WTC11 (cell line): Measurements from ENCODE around the gene PLSCR4. TPM values are rescaled to one million over a fixed set of nuclear protein-coding genes. Genes with fewer than 3 reads are reported as not detected.
"Not testable (repeated sequence)": the region's sequence is repeated elsewhere in the genome, so short reads cannot be mapped to it uniquely, and the experiment has no call there.

Experiments
- ATAC-seq: fragments of 200-7000 bp; cut with Tn5 transposase; 2 replicates; pipeline ENCODE4 v1.10.0; 2021; ENCODE audit warnings: mild to moderate bottlenecking, moderate library complexity
- CTCF ChIA-PET: fragments of 300-600 bp; sonication (Branson Sonifier 250); formaldehyde crosslinking; loops from one replicate; lab custom pipeline; 2021; ENCODE audit warnings: antibody characterized with exemption; lab: Charles Lee
- POLR2A ChIA-PET: fragments of 350-600 bp; sonication (Branson Sonifier 250); formaldehyde crosslinking; loops from one replicate; lab custom pipeline; 2021; ENCODE audit warnings: antibody characterized with exemption; lab: Charles Lee
- DNase-seq: peaks from one replicate; pipeline ENCODE4 v3.0.0; 2021; ENCODE audit warnings: low spot score
- H3K27ac Mint-ChIP-seq: 2 replicates; pipeline ENCODE4 v1.8.0; 2021; ENCODE audit warnings: mixed read lengths
- H3K27me3 Mint-ChIP-seq: 2 replicates; pipeline ENCODE4 v1.8.0; 2021; ENCODE audit warnings: low read depth, mild to moderate bottlenecking, moderate library complexity, mixed read lengths
- H3K36me3 Mint-ChIP-seq: 2 replicates; pipeline ENCODE4 v1.8.0; 2021; ENCODE audit warnings: mixed read lengths
- H3K4me1 Mint-ChIP-seq: 2 replicates; pipeline ENCODE4 v1.8.0; 2022; ENCODE audit warnings: mixed read lengths
- H3K4me3 Mint-ChIP-seq: 2 replicates; pipeline ENCODE4 v1.8.0; 2021; ENCODE audit warnings: mild to moderate bottlenecking, moderate library complexity, mixed read lengths
- H3K9me3 Mint-ChIP-seq: 2 replicates; pipeline ENCODE4 v1.8.0; 2021; ENCODE audit warnings: mixed read lengths
- NFATC4 ChIP-seq: fragments of 250-450 bp; sonication (Bioruptor Pico); IDR thresholded peaks from 2 replicates; pipeline ENCODE4 v1.9.0; 2021; ENCODE audit warnings: mild to moderate bottlenecking
- SMAD3 ChIP-seq: sonication (generic); formaldehyde crosslinking; IDR thresholded peaks from 2 replicates; pipeline ENCODE4 v1.8.0; 2022; ENCODE audit warnings: missing genetic modification reagents, mild to moderate bottlenecking, borderline replicate concordance
- SP1 ChIP-seq: sonication (generic); formaldehyde crosslinking; conservative IDR thresholded peaks from 2 replicates; pipeline ENCODE4 v1.8.1; 2022; ENCODE audit warnings: missing genetic modification reagents
- USF2 ChIP-seq: sonication (generic); formaldehyde crosslinking; IDR thresholded peaks from 2 replicates; pipeline ENCODE4 v1.8.1; 2023; ENCODE audit warnings: mild to moderate bottlenecking, missing genetic modification reagents, moderate library complexity
- ZMAT4 ChIP-seq: fragments of 250-450 bp; sonication (Bioruptor Pico); IDR thresholded peaks from 2 replicates; pipeline ENCODE4 v1.9.0; 2021; ENCODE audit warnings: mild to moderate bottlenecking
- ZNF396 ChIP-seq: fragments of 250-450 bp; sonication (Bioruptor Pico); IDR thresholded peaks from 2 replicates; pipeline ENCODE4 v1.8.0; 2021; ENCODE audit warnings: mild to moderate bottlenecking, moderate library complexity, borderline replicate concordance
- total RNA-seq: library from RNA; stranded (reverse); gene quantifications from 3 replicates; pipeline ENCODE4 v1.2.3, GENCODE V29; 2021
- TF ChIP-seq, protein P1 (sequence below): fragments of 250-450 bp; sonication (Bioruptor Pico); IDR thresholded peaks from 2 replicates; pipeline ENCODE4 v1.9.0; 2021; ENCODE audit warnings: mild to moderate bottlenecking, borderline replicate concordance
- TF ChIP-seq, protein P2 (sequence below): sonication (generic); formaldehyde crosslinking; IDR thresholded peaks from 2 replicates; pipeline ENCODE4 v1.8.0; 2023; ENCODE audit warnings: mild to moderate bottlenecking, missing genetic modification reagents

The PLSCR4 gene
- total RNA-seq, 1 experiment from 2014 or later: 3.5 TPM

- TF ChIP-seq, protein P1, sequence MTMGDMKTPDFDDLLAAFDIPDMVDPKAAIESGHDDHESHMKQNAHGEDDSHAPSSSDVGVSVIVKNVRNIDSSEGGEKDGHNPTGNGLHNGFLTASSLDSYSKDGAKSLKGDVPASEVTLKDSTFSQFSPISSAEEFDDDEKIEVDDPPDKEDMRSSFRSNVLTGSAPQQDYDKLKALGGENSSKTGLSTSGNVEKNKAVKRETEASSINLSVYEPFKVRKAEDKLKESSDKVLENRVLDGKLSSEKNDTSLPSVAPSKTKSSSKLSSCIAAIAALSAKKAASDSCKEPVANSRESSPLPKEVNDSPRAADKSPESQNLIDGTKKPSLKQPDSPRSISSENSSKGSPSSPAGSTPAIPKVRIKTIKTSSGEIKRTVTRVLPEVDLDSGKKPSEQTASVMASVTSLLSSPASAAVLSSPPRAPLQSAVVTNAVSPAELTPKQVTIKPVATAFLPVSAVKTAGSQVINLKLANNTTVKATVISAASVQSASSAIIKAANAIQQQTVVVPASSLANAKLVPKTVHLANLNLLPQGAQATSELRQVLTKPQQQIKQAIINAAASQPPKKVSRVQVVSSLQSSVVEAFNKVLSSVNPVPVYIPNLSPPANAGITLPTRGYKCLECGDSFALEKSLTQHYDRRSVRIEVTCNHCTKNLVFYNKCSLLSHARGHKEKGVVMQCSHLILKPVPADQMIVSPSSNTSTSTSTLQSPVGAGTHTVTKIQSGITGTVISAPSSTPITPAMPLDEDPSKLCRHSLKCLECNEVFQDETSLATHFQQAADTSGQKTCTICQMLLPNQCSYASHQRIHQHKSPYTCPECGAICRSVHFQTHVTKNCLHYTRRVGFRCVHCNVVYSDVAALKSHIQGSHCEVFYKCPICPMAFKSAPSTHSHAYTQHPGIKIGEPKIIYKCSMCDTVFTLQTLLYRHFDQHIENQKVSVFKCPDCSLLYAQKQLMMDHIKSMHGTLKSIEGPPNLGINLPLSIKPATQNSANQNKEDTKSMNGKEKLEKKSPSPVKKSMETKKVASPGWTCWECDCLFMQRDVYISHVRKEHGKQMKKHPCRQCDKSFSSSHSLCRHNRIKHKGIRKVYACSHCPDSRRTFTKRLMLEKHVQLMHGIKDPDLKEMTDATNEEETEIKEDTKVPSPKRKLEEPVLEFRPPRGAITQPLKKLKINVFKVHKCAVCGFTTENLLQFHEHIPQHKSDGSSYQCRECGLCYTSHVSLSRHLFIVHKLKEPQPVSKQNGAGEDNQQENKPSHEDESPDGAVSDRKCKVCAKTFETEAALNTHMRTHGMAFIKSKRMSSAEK (CRISPR knock-in tag): no peak
Measured at GRCh38 chr3:146233487-146233886, 17.4 kb downstream of the PLSCR4 start (continued).

- no peak overlapping the region for H3K27ac Mint-ChIP-seq
- no peak for DNase-seq
- peaks cover 22% of the 10 kb centered on the region for H3K9me3 Mint-ChIP-seq
Measured at GRCh38 chr3:146227486-146227885, 23.4 kb downstream of the PLSCR4 start.

GRCh38 chr3:146226881-146227280 lies 24.0 kb downstream of the PLSCR4 start:
- TF ChIP-seq SMAD3 (CRISPR knock-in tag) (no peak), USF2 (CRISPR knock-in tag) (no peak), SP1 (no peak), ZMAT4 (CRISPR knock-in tag) (no peak), NFATC4 (no peak)
- no peaks in the 10 kb centered on the region for H3K27me3 Mint-ChIP-seq
- POLR2A ChIA-PET: no interaction called here
- DNase-seq (no peak), ATAC-seq (no peak)
- no peak overlapping the region for H3K27ac Mint-ChIP-seq
- CTCF ChIA-PET: interaction anchor here (1.3 kb wide), 1 partner anchor 100 kb away, joined by 9 read pairs; no protein-coding TSS in a partner anchor
- peaks cover 20% of the 10 kb centered on the region for H3K9me3 Mint-ChIP-seq
- H3K4me3 Mint-ChIP-seq: no peak overlapping the region
- H3K4me1 Mint-ChIP-seq: peaks cover 29% of the 10 kb centered on the region
- peaks cover 16% of the 10 kb centered on the region for H3K36me3 Mint-ChIP-seq

More at GRCh38 chr3:146227486-146227885, 23.4 kb downstream of the PLSCR4 start:
- Mint-ChIP-seq H3K36me3 (peaks cover 16% of the 10 kb centered on the region), H3K4me3 (no peak overlapping the region), H3K27me3 (no peaks in the 10 kb centered on the region), H3K4me1 (peaks cover 25% of the 10 kb centered on the region)
- POLR2A ChIA-PET: no interaction called here
- CTCF ChIA-PET: interaction anchor here (0.8 to 1.3 kb wide), 2 partner anchors 99 kb away, joined by 4 to 9 read pairs; no protein-coding TSS in a partner anchor
- peak; percentile 52; the same call in 1 of the 2 replicates for ATAC-seq
- TF ChIP-seq, protein P2, sequence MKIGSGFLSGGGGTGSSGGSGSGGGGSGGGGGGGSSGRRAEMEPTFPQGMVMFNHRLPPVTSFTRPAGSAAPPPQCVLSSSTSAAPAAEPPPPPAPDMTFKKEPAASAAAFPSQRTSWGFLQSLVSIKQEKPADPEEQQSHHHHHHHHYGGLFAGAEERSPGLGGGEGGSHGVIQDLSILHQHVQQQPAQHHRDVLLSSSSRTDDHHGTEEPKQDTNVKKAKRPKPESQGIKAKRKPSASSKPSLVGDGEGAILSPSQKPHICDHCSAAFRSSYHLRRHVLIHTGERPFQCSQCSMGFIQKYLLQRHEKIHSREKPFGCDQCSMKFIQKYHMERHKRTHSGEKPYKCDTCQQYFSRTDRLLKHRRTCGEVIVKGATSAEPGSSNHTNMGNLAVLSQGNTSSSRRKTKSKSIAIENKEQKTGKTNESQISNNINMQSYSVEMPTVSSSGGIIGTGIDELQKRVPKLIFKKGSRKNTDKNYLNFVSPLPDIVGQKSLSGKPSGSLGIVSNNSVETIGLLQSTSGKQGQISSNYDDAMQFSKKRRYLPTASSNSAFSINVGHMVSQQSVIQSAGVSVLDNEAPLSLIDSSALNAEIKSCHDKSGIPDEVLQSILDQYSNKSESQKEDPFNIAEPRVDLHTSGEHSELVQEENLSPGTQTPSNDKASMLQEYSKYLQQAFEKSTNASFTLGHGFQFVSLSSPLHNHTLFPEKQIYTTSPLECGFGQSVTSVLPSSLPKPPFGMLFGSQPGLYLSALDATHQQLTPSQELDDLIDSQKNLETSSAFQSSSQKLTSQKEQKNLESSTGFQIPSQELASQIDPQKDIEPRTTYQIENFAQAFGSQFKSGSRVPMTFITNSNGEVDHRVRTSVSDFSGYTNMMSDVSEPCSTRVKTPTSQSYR (CRISPR knock-in tag): no peak
- no peak for TF ChIP-seq ZNF396 (CRISPR knock-in tag)

DNA sequence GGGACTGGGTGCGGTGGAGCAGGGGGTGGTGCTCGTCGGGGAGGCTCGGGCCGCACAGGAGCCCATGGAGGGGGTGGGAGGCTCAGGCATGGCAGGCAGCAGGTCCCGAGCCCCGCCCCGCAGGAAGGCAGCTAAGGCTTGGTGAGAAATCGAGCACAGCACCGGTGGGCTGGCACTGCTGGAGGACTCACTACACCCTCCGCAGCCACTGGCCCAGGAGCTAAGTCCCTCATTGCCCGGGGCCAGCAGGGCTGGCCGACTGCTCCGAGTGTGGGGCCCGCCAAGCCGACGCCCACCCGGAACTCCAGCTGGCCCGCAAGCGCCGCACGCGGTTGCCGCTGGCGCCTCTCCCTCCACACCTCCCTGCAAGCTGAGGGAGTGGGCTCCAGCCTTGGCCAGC lies 25.4 kb downstream of the PLSCR4 start:
- POLR2A ChIA-PET, H3K4me3 Mint-ChIP-seq, H3K27ac Mint-ChIP-seq, H3K27me3 Mint-ChIP-seq, ATAC-seq, H3K9me3 Mint-ChIP-seq, DNase-seq: not testable (repeated sequence)
- H3K4me1 Mint-ChIP-seq: peaks cover 29% of the 10 kb centered on the region
- peaks cover 12% of the 10 kb centered on the region for H3K36me3 Mint-ChIP-seq
- CTCF ChIA-PET: interaction anchor here (0.6 to 2.4 kb wide), 2 partner anchors 88 to 101 kb away, joined by 3 to 12 read pairs; no protein-coding TSS in a partner anchor
